ENCODE measurements around the gene ZNF827.

- TF ChIP-seq CTCF (conservative IDR thresholded peaks at IDR 0.05), result no peak
- TF ChIP-seq EZH2 (IDR thresholded peaks at IDR 0.05; ENCODE audit: low read depth), result no peak
These were observed 125.7 kb downstream of the ZNF827 start for GRCh38 chr4:145812919-145813318.
